GM21825 (cell line): ENCODE data around the gene C12orf76.

Experiments
- ATAC-seq: cut with Tn5 transposase; IDR thresholded peaks from one replicate; pipeline ENCODE4 v1.9.1; 2021; ENCODE audit warnings: mild to moderate bottlenecking, moderate library complexity; ENCODE audit not compliant: unreplicated experiment

C12orf76 gene

GRCh38 chr12:109996483-109996853 lies 51.9 kb downstream of the C12orf76 start:
- no peak for ATAC-seq

- ATAC-seq: peak; percentile 60
Measured at GRCh38 chr12:109995686-109996482, 52.4 kb downstream of the C12orf76 start, which contains the start of gene GIT2. Gene GIT2, minus strand, starts transcription at chr12:109996368. Its CDS starts 144 bp downstream, at chr12:109996224.

GRCh38 chr12:109995361-109995685 lies 53.0 kb downstream of the C12orf76 start:
- ATAC-seq: no peak

GRCh38 chr12:109994401-109995175 lies 53.7 kb downstream of the C12orf76 start:
- ATAC-seq: no peak

- no peak for ATAC-seq
Measured at GRCh38 chr12:109993091-109993490, 55.2 kb downstream of the C12orf76 start.

- ATAC-seq: no peak
Measured at GRCh38 chr12:109991586-109991985, 56.7 kb downstream of the C12orf76 start.
